ENCODE results near the gene TAOK2. TPM values are rescaled to one million over a fixed set of nuclear protein-coding genes. Genes with fewer than 3 reads are reported as not detected.
A peak's percentile ranks its signal among the peaks of the same experiment; 100 is the strongest.

The TAOK2 gene
- total and polyA plus RNA-seq, 2 experiments from 2014 or later = 24.5 to 33.4 TPM

DNA sequence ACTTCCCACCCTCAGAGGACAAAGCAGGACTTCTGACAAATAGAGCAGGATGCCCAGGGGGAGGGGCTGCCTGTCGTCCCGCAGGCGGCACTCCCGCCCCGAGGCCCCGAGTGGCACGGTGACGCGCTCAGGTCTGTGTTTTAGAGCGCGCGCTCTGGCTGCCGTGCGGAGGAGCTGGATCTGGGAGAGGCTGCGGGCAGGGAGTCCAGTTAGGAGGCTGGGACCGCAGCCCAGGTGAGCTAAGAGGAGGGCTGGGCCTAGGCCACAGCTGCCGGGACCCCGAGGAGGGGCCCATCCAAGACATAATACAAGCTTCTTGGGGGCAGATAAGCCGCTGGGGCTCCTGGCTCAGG lies 30.7 kb downstream of the TAOK2 start:
- no peak overlapping the region for H3K27ac ChIP-seq
- H3K79me2 ChIP-seq = no peaks in the 10 kb centered on the region

DNA sequence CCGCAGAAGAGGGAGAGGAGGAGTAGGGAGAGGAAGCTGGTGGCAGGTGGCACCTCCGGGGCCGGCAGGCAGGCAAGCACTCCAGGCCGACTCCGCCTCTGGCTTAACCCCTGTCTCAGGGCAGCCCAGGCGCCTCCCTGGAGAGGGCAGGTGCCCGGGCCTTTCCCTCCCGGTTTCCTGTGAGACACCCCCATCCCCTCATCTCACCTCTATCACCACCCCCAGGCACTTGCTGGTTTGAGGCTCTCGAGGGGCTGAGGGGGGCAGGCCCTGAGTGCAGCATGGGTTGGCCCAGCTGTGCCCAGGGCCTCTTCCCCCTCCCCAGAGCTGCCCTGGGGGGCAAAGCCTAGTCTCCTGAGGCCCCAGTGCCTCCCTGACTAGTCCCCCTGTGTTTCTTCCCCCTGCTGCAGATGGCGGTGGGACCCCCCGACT lies 31.2 kb downstream of the TAOK2 start:
- Histone ChIP-seq H3K4me3 (no peak overlapping the region), H3K4me1 (ENCODE audit: insufficient read depth) (no peaks in the 10 kb centered on the region), H3K79me2 (no peaks in the 10 kb centered on the region), H3K9me2 (replicated peaks; ENCODE audit: insufficient read depth) (no peaks in the 10 kb centered on the region), H2AFZ (no peak overlapping the region), H3K36me3 (replicated peaks; ENCODE audit: insufficient read depth, low read depth) (no peaks in the 10 kb centered on the region), H4K20me1 (ENCODE audit: insufficient read depth, poor library complexity, severe bottlenecking) (no peaks in the 10 kb centered on the region), H3K9me3 (ENCODE audit: low read depth) (no peaks in the 10 kb centered on the region), H3K4me2 (no peak overlapping the region), H3K27ac (no peak overlapping the region), H3K27me3 (peaks cover 2% of the 10 kb centered on the region)
- 84% methylated on average over 9 of the region's 11 CpGs for WGBS (ENCODE audit: low lambda C conversion rate, missing lambda C conversion rate)
- TF ChIP-seq EZH2phosphoT487 (IDR thresholded peaks at IDR 0.05; ENCODE audit: low read depth, severe bottlenecking, unreplicated experiment) (no peak), EZH2 (IDR thresholded peaks at IDR 0.05; ENCODE audit: borderline replicate concordance) (no peak)
- TF ChIP-seq, protein P1, sequence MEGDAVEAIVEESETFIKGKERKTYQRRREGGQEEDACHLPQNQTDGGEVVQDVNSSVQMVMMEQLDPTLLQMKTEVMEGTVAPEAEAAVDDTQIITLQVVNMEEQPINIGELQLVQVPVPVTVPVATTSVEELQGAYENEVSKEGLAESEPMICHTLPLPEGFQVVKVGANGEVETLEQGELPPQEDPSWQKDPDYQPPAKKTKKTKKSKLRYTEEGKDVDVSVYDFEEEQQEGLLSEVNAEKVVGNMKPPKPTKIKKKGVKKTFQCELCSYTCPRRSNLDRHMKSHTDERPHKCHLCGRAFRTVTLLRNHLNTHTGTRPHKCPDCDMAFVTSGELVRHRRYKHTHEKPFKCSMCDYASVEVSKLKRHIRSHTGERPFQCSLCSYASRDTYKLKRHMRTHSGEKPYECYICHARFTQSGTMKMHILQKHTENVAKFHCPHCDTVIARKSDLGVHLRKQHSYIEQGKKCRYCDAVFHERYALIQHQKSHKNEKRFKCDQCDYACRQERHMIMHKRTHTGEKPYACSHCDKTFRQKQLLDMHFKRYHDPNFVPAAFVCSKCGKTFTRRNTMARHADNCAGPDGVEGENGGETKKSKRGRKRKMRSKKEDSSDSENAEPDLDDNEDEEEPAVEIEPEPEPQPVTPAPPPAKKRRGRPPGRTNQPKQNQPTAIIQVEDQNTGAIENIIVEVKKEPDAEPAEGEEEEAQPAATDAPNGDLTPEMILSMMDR (IDR thresholded peaks at IDR 0.05; ENCODE audit: poor library complexity) = no peak
- DNase-seq (ENCODE audit: low spot score) = no peak

More for the DNA sequence above, 30.7 kb downstream of the TAOK2 start:
- no peaks in the 10 kb centered on the region for H3K36me3 ChIP-seq (replicated peaks; ENCODE audit: insufficient read depth, low read depth)
- H4K20me1 ChIP-seq (ENCODE audit: insufficient read depth, poor library complexity, severe bottlenecking) = no peaks in the 10 kb centered on the region
- H3K4me3 ChIP-seq = no peak overlapping the region
- TF ChIP-seq, protein P1 (IDR thresholded peaks at IDR 0.05; ENCODE audit: poor library complexity) = no peak
- TF ChIP-seq EZH2 (IDR thresholded peaks at IDR 0.05; ENCODE audit: borderline replicate concordance) = no peak
- H3K9me3 ChIP-seq (ENCODE audit: low read depth) = no peaks in the 10 kb centered on the region
- 89% methylated on average over 19 of the region's 19 CpGs for WGBS (ENCODE audit: low lambda C conversion rate, missing lambda C conversion rate)
- no peak for DNase-seq (ENCODE audit: low spot score)
- no peaks in the 10 kb centered on the region for H3K27me3 ChIP-seq
- no peak overlapping the region for H2AFZ ChIP-seq
- no peaks in the 10 kb centered on the region for H3K4me1 ChIP-seq (ENCODE audit: insufficient read depth)
- H3K4me2 ChIP-seq = no peak overlapping the region
- H3K9me2 ChIP-seq (replicated peaks; ENCODE audit: insufficient read depth) = no peaks in the 10 kb centered on the region

DNA sequence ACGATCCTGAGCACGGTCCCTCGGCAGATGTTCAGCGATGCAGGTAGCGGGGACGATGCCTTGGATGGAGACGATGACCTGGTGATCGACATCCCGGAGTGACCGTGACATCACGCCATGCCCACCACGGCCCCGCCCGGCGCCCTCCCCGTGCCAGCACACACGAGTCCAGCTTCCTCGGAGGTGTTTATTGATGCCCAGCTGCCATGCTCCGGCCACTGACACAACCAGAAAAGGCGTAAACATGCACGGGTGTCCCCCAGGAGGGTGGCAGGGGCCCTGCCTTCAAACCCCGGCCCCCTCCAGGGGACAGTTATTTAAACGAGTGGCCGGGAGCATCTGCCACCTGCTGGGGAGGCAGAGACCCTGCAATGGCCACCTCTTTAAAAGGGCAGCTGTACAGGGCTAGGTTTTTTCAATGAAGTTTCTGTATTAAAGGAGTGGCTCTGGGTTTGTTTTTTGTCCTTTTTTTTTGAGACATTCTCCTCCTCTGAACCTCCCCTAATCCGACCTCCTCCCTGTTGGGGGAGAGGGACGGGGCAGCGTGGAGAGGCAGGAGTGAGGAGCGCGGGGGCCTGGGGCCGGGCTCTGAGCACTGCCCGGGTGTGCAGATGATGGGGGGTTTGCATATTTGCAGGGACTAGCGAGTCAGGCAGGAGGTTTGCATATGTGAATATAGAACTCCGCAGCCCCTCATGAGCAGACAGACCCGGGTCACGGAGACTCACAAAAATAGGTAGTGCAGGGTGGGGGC lies 31.9 kb downstream of the TAOK2 start:
- H3K79me2 ChIP-seq = no peaks in the 10 kb centered on the region
- H3K4me2 ChIP-seq = no peak overlapping the region
- TF ChIP-seq, protein P1 (IDR thresholded peaks at IDR 0.05; ENCODE audit: poor library complexity) = peak; percentile 65
- no peak for TF ChIP-seq EZH2phosphoT487 (IDR thresholded peaks at IDR 0.05; ENCODE audit: low read depth, severe bottlenecking, unreplicated experiment)
- WGBS (ENCODE audit: low lambda C conversion rate, missing lambda C conversion rate) = 78% methylated on average over 26 of the region's 35 CpGs
- H3K27me3 ChIP-seq = peaks cover 9% of the 10 kb centered on the region
- H3K9me3 ChIP-seq (ENCODE audit: low read depth) = no peaks in the 10 kb centered on the region
- no peak overlapping the region for H2AFZ ChIP-seq
- peak; percentile 61 for DNase-seq (ENCODE audit: low spot score)
- H3K36me3 ChIP-seq (replicated peaks; ENCODE audit: insufficient read depth, low read depth) = no peaks in the 10 kb centered on the region
- H4K20me1 ChIP-seq (ENCODE audit: insufficient read depth, poor library complexity, severe bottlenecking) = no peaks in the 10 kb centered on the region
- no peaks in the 10 kb centered on the region for H3K9me2 ChIP-seq (replicated peaks; ENCODE audit: insufficient read depth)
- no peaks in the 10 kb centered on the region for H3K4me1 ChIP-seq (ENCODE audit: insufficient read depth)
- H3K4me3 ChIP-seq = no peak overlapping the region
- no peak overlapping the region for H3K27ac ChIP-seq
